Measurements from ENCODE around the gene HOXA13.

HOXA13 gene

DNA sequence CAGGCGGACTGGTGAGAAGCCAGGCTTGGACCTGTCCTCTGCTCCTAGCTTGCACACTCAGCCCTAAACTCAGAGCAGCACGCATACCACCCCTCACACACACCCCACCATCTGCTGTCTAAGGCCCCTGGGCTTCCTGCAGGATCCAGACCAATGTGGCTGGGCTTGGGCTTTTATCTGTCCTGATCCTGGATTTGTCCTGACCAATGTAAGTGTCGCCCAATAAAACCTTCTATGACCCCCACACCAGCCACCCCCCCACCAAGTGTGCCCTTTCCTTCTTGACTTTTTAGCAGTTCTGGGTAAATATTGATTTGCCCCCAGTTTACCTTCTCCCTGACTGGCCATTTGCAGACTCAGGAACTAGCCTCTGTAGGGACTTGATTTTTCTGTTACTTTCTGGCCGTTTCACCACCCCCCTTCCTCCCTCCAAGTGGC lies 1.7 kb upstream of the HOXA13 start:
- DNase-seq (ENCODE audit: low read depth): no peak
- TF ChIP-seq, protein P1, sequence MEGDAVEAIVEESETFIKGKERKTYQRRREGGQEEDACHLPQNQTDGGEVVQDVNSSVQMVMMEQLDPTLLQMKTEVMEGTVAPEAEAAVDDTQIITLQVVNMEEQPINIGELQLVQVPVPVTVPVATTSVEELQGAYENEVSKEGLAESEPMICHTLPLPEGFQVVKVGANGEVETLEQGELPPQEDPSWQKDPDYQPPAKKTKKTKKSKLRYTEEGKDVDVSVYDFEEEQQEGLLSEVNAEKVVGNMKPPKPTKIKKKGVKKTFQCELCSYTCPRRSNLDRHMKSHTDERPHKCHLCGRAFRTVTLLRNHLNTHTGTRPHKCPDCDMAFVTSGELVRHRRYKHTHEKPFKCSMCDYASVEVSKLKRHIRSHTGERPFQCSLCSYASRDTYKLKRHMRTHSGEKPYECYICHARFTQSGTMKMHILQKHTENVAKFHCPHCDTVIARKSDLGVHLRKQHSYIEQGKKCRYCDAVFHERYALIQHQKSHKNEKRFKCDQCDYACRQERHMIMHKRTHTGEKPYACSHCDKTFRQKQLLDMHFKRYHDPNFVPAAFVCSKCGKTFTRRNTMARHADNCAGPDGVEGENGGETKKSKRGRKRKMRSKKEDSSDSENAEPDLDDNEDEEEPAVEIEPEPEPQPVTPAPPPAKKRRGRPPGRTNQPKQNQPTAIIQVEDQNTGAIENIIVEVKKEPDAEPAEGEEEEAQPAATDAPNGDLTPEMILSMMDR (IDR thresholded peaks at IDR 0.05; ENCODE audit: control insufficient read depth, extremely low read depth, insufficient read depth): no peak
- no peak overlapping the region for H3K4me3 ChIP-seq (ENCODE audit: low read depth, low read length)

DNA sequence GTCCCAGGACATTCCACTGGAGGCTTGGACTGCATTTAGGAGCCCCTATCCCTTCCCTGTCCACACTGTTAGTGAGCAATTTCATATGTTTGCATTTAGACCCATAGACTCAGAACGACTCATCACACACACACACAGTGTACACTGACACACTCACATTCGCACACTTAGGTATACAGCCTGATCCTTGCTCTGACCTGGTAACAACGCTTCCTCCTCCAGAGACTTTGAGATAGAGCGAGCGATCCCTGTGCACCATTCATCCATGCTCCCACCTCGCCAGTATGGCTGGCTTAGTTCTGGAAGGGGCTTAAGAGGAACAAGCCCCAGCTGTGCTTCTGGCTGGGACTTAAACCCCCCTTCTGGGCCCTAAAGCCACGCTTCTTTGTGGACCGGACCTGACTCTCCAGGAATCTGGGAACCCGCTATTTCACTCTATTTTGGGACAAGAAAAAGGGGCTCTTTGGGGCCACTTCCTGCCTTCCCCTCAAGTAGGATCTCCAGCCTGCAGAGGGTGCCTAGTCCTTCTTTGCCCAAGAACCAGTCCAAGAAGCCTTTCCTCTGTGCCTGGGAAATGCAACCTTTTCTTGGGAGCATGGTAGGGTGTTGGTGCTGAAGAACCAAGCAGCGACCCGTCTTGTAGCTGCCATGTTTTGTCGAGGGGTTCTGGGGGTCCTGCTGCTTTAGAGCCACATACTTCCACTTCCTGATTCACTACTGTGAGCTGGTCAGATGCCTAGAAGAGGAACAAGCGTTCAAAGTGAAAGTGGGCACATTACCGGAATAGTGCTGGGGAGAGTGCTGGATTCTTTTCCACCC lies 1.1 kb upstream of the HOXA13 start:
- H3K4me3 ChIP-seq (ENCODE audit: low read depth, low read length): no peak overlapping the region
- TF ChIP-seq, protein P1 (IDR thresholded peaks at IDR 0.05; ENCODE audit: control insufficient read depth, extremely low read depth, insufficient read depth): no peak
- DNase-seq (ENCODE audit: low read depth): no peak

DNA sequence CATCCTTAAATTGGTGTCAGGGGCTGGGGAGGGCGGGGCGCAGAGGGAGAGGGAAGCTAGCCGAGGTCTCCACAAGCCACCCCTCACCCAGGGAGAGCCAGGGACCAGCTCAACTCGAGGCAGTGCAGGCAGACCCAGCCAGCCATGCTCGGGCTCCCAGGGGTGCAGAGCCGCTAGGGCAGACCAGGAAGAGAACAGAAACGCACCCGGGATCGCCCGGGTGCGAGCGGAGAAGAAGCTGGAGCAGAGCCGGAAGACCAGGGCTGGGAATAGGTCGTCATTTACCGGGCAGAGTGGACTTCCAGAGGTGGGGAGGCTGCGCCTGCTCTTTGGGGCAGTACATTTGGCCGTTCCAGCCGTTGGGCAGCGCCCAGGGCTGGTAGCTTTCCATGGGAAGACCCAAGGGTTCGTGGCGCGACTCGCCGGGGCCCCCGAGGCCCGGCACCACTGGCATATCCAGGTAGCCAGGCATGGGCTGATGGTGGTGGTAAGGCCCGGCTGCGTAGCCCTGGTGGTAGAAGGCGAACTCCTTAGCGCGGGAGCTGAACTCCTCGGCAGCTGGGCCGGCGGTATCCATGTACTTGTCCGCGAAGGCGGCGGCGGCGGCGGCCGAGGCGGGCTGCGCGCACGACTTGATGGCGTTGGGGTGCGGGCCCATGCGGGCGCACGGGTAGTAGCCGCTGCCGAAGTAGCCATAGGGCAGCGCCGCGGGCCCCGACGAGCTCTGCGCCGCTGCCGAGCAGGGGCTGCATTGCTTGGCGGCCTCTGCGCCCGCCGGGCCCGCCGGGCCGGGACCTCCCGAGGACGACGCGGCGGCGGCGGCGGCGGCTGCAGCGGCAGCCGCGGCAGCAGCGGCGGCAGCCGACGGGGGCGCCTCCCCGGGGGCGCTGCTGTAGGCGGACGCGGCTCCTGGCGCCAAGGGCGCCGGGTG lies 755 bp downstream of the HOXA13 start:
- DNase-seq (ENCODE audit: low read depth): no peak
- no peak overlapping the region for H3K4me3 ChIP-seq (ENCODE audit: low read depth, low read length)
- TF ChIP-seq, protein P1 (IDR thresholded peaks at IDR 0.05; ENCODE audit: control insufficient read depth, extremely low read depth, insufficient read depth): no peak

DNA sequence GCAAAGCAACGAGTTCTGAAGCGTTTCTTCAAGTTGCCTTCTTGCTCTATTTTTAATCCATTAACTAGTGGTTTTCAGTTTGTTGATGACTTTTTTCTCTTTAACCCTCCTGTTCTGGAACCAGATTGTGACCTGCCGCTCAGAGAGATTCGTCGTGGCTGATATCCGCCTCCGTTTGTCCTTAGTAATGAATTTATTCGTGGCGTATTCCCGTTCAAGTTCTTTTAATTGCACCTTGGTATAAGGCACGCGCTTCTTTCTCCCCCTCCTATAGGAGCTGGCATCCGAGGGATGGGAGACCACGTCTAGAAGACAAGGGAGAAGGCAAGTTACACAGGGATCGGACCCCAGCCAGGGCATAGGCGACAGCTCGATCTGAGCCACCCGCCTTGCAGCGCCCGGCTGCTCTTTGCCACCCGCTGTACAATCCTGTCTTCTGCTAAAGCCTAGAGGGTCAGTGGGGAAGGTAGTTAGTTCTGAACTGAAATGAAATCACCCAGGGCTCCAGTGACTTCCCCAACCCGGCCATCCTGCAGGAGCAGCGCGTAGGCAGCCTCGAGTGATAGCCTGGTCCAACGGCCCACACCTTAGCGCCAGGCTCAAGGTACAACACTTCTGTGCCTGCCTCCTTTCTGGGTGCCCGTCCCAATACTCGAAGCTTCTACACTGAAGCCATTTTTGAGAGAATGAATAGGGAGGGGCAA lies 1.6 kb downstream of the HOXA13 start:
- TF ChIP-seq, protein P1 (IDR thresholded peaks at IDR 0.05; ENCODE audit: control insufficient read depth, extremely low read depth, insufficient read depth): no peak
- no peak overlapping the region for H3K4me3 ChIP-seq (ENCODE audit: low read depth, low read length)
- no peak for DNase-seq (ENCODE audit: low read depth)

DNA sequence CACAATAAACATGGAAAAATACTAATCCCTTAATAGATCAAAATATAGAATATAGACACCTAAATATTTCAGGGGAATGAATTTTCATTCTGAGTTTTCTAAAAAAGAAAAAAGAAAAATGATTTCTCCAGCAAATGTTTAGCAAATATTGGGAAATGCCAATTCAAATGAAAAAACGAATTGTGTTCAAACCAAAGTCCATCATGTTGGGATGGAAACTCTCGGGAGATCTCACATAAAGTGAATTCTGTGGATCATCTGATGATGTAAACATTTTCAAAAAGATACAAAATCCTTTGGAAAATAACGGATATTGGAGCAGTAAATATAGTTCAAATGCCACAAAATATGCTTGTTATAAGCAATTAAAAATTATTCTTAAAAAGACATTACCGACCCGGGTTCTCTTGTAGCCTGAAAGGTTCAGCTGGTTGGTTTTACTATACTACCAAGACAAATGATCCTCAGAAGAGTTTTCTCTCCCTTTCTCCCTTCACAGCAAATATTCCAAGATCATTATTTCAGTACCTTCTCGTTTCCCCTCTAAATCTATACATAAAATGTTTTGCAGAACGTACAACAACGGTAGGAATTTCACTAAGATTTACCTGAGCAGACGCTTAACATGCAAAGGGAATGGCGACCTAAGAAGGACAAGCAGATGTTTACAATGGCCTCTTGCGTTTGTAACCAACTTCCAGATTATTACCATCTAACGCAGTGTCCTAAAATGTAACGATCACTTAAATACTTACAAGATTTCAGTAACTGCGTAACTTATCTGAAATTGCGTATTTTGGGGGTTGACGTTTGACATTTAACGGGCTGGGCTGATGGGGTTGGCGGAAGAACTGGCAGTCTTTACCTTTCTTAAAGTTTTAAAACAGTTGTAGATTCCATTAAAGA lies 2.5 kb downstream of the HOXA13 start:
- DNase-seq (ENCODE audit: low read depth): no peak
- TF ChIP-seq, protein P1 (IDR thresholded peaks at IDR 0.05; ENCODE audit: control insufficient read depth, extremely low read depth, insufficient read depth): no peak
- H3K4me3 ChIP-seq (ENCODE audit: low read depth, low read length): no peak overlapping the region

All from LNCaP clone FGC (cell line).